CD4-positive, alpha-beta T cell treated with Interleukin-2 at 100 ng/mL for 4 hours (primary cell): ENCODE measurements around the gene KCNK2.

Source experiments
- DNase-seq: peaks from one replicate; pipeline ENCODE4 v3.0.0-alpha.2; 2020; ENCODE audit warnings: low spot score

The KCNK2 gene

GRCh38 chr1:215082532-215083382, at the start of gene KCNK2:
KCNK2 (plus strand) TSS chr1:215082737; CDS start chr1:215083386, 649 bp downstream.
- DNase-seq = no peak

- no peak for DNase-seq
Observed at GRCh38 chr1:215032911-215033526, 49.5 kb upstream of the KCNK2 start.

GRCh38 chr1:215040190-215040589, 42.3 kb upstream of the KCNK2 start:
- no peak for DNase-seq

- no peak for DNase-seq
Observed at GRCh38 chr1:215043401-215043800, 39.1 kb upstream of the KCNK2 start.

- DNase-seq = no peak
Observed at GRCh38 chr1:215044151-215044550, 38.4 kb upstream of the KCNK2 start.

GRCh38 chr1:215045698-215046308, 36.7 kb upstream of the KCNK2 start:
- no peak for DNase-seq

GRCh38 chr1:215052256-215053015, 30.1 kb upstream of the KCNK2 start:
- no peak for DNase-seq

GRCh38 chr1:215054266-215054665, 28.3 kb upstream of the KCNK2 start:
- DNase-seq = no peak

GRCh38 chr1:215055281-215055935, 27.1 kb upstream of the KCNK2 start:
- no peak for DNase-seq

GRCh38 chr1:215056584-215056983, 26.0 kb upstream of the KCNK2 start:
- no peak for DNase-seq

- no peak for DNase-seq
Observed at GRCh38 chr1:215059947-215060346, 22.6 kb upstream of the KCNK2 start.

- DNase-seq = no peak
Observed at GRCh38 chr1:215064327-215064726, 18.2 kb upstream of the KCNK2 start.

- no peak for DNase-seq
Observed at GRCh38 chr1:215071078-215071477, 11.5 kb upstream of the KCNK2 start.

GRCh38 chr1:215076322-215076721, 6.2 kb upstream of the KCNK2 start:
- DNase-seq = no peak

- no peak for DNase-seq
Observed at GRCh38 chr1:215079456-215079855, 3.1 kb upstream of the KCNK2 start.

- no peak for DNase-seq
Observed at GRCh38 chr1:215081661-215082531, 641 bp upstream of the KCNK2 start.

- DNase-seq = no peak
Observed at GRCh38 chr1:215083383-215083961, 935 bp downstream of the KCNK2 start.

- no peak for DNase-seq
Observed at GRCh38 chr1:215084621-215085020, 2.1 kb downstream of the KCNK2 start.

- no peak for DNase-seq
Observed at GRCh38 chr1:215087603-215088002, 5.1 kb downstream of the KCNK2 start.

- no peak for DNase-seq
Observed at GRCh38 chr1:215094381-215094780, 11.8 kb downstream of the KCNK2 start.
